ENCODE measurements around the gene CAMTA1. TPM values are rescaled to one million over a fixed set of nuclear protein-coding genes. Genes with fewer than 3 reads are reported as not detected.

Gene CAMTA1
- total RNA-seq, 5 donors from 2014 or later (not counting 1 experiment from before 2014, with no cell fraction given), result 29.7 to 37.4 (median 34.6) TPM

DNA sequence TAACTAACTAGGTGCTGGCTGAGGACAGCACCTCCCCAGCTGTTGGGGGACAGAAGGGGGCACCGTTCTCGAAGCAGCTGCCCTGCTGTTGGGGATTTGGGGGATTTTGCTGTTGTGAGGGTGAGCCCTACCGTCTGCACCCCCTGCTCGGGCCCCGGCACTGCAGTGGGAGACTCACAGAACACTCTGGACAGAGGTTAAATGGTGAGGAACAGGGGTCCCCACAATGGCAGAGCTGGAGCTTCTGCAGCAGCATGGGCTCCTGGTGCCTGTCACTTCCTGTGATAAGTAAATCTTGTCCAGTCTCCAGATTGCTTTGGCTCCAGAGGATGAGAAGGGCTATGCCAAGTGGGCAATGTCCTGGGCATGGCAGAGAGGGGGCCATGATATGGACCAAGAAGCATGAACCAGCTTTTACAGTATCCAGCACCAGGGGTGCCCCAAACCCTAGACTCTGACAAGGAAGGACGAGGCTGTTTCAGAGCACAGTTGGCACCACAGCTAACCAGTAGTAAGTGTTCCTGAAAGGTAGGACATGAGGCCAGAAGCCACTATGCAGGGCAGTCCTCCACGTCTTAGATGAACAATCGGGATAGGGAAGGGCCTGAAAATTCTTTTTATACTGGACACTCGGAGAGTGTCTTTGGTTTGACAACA, 620.7 kb downstream of the CAMTA1 start:
- POLR2A ChIA-PET, result no interaction called here
- no peaks in the 10 kb centered on the region for H3K4me1 Mint-ChIP-seq
- no peak overlapping the region for H3K4me3 ChIP-seq (ENCODE audit: control insufficient read depth in 1 of 2, extremely low read depth in 1 of 2, low read length in 1 of 2)
- ATAC-seq (replicated peaks in 1 of 4) (no peak), DNase-seq (no peak)
- no peaks in the 10 kb centered on the region for H3K36me3 Mint-ChIP-seq
- H3K9me3 Mint-ChIP-seq, result no peaks in the 10 kb centered on the region
- no peak overlapping the region for H3K27ac ChIP-seq (ENCODE audit: low read length)
- peaks cover 7 to 23% of the 10 kb centered on the region in 2 donors for H3K27me3 Mint-ChIP-seq
- H3K4me1 ChIP-seq (ENCODE audit: control insufficient read depth in 1 of 2, extremely low read depth in 1 of 2, insufficient read depth in 2 of 2, low read length in 2 of 2), result no peaks in the 10 kb centered on the region
- 78% methylated on average over 7 of the region's 9 CpGs for WGBS (ENCODE audit: insufficient coverage)
- CTCF ChIA-PET, result no interaction called here
- H3K9me3 ChIP-seq, result no peaks in the 10 kb centered on the region
- H3K27me3 ChIP-seq (replicated peaks in 1 of 2; ENCODE audit: control insufficient read depth in 2 of 2, extremely low read depth in 1 of 2, insufficient read depth in 2 of 2, low read length in 1 of 2), result peaks cover 0 to 45% of the 10 kb centered on the region in 2 experiments
- H3K27ac Mint-ChIP-seq, result no peak overlapping the region
- no peak overlapping the region for H3K4me3 Mint-ChIP-seq
- H3K36me3 ChIP-seq (ENCODE audit: control insufficient read depth in 2 of 2, extremely low read depth in 1 of 2, insufficient read depth in 1 of 2, low read length in 1 of 2), result no peaks in the 10 kb centered on the region

DNA sequence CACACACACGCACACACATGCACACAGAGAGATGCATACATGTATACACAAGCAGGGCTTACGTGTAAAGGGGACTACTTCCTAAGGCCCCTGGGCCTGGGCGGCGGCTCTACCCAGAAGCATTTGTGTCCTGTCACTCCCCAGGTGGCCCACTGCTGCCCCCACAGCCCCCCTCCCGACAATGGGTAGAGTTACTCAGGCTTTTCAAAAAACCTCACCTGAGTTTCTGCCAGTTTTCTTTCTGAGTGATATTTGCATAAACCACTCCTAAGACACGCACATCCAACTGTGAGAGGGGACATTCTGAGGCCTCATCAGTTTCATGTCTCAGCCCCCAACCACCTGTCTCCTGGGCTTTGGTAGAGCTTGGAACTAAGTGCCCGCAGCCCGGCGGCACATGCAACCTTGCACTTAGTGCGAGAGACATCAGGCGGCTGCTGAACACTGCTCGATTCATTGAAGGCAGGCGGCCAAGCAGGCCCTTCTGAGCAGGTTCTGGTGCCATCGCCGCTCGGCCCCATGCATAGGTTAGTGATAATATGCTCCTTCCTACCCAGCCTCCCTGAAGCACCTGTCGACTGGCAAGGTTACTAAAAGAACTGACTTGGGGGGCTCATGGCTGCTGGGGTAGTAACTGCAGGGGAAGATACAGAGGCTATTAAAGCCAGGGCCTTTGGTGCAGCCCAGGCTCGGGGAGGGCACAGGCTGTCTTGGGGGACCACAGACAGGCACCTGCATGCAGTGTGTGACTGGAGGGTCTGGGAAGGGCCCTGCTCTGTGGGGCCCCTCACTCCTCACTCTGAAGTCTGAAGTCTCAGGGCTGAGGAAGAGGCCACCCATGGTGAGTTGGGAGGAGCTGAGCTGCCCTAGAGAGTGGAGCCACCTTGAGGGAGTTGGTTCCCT, 621.6 kb downstream of the CAMTA1 start:
- H3K27ac ChIP-seq (ENCODE audit: low read length), result no peak overlapping the region
- H3K4me1 Mint-ChIP-seq, result no peaks in the 10 kb centered on the region
- H3K36me3 ChIP-seq (ENCODE audit: control insufficient read depth in 2 of 2, extremely low read depth in 1 of 2, insufficient read depth in 1 of 2, low read length in 1 of 2), result no peaks in the 10 kb centered on the region
- no peak overlapping the region for H3K27ac Mint-ChIP-seq
- WGBS (ENCODE audit: insufficient coverage), result 83% methylated on average over 9 of the region's 18 CpGs
- peaks cover 7 to 20% of the 10 kb centered on the region in 2 donors for H3K27me3 Mint-ChIP-seq
- H3K27me3 ChIP-seq (replicated peaks in 1 of 2; ENCODE audit: control insufficient read depth in 2 of 2, extremely low read depth in 1 of 2, insufficient read depth in 2 of 2, low read length in 1 of 2), result peaks cover 0 to 45% of the 10 kb centered on the region in 2 experiments
- no peaks in the 10 kb centered on the region for H3K9me3 Mint-ChIP-seq
- H3K4me1 ChIP-seq (ENCODE audit: control insufficient read depth in 1 of 2, extremely low read depth in 1 of 2, insufficient read depth in 2 of 2, low read length in 2 of 2), result no peaks in the 10 kb centered on the region
- no peak overlapping the region for H3K4me3 ChIP-seq (ENCODE audit: control insufficient read depth in 1 of 2, extremely low read depth in 1 of 2, low read length in 1 of 2)
- ChIA-PET POLR2A (no interaction called here), CTCF (no interaction called here)
- no peaks in the 10 kb centered on the region for H3K9me3 ChIP-seq
- no peak overlapping the region for H3K4me3 Mint-ChIP-seq
- ATAC-seq (replicated peaks in 1 of 4), result no peak
- peak in 1 of 35 experiments; percentile 1 for DNase-seq
- no peaks in the 10 kb centered on the region for H3K36me3 Mint-ChIP-seq

DNA sequence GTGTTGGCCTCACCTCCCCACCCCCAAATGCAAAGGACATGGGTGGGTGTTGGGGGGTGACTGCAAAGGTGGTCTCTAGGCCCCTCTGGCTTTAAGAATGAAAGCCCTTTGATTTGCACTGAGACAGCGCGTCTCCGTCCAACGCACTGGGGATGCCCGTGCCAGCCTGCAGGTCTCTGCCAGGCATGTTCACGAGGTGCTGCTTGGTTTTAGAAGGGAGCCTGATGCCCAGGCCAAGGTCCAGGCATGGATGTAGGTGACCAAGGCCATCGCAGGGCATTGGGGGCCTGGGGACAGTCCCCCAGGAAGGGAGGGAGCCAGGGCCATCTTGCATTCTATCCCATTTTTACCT, 622.3 kb downstream of the CAMTA1 start:
- no peak overlapping the region for H3K27ac ChIP-seq (ENCODE audit: low read length)
- peaks cover 0 to 40% of the 10 kb centered on the region in 2 experiments for H3K27me3 ChIP-seq (replicated peaks in 1 of 2; ENCODE audit: control insufficient read depth in 2 of 2, extremely low read depth in 1 of 2, insufficient read depth in 2 of 2, low read length in 1 of 2)
- Mint-ChIP-seq H3K9me3 (no peaks in the 10 kb centered on the region), H3K4me1 (no peaks in the 10 kb centered on the region), H3K27me3 (peaks cover 7 to 16% of the 10 kb centered on the region in 2 donors), H3K27ac (no peak overlapping the region), H3K4me3 (no peak overlapping the region), H3K36me3 (no peaks in the 10 kb centered on the region)
- no peak overlapping the region for H3K4me3 ChIP-seq (ENCODE audit: control insufficient read depth in 1 of 2, extremely low read depth in 1 of 2, low read length in 1 of 2)
- H3K9me3 ChIP-seq, result no peaks in the 10 kb centered on the region
- WGBS (ENCODE audit: insufficient coverage), result 93% methylated on average over 6 of the region's 7 CpGs
- POLR2A ChIA-PET, result no interaction called here
- CTCF ChIA-PET, result no interaction called here
- no peaks in the 10 kb centered on the region for H3K36me3 ChIP-seq (ENCODE audit: control insufficient read depth in 2 of 2, extremely low read depth in 1 of 2, insufficient read depth in 1 of 2, low read length in 1 of 2)
- no peaks in the 10 kb centered on the region for H3K4me1 ChIP-seq (ENCODE audit: control insufficient read depth in 1 of 2, extremely low read depth in 1 of 2, insufficient read depth in 2 of 2, low read length in 2 of 2)
- DNase-seq (peak in 2 of 35 experiments; percentile 1 to 2), ATAC-seq (replicated peaks in 1 of 4) (no peak)

DNA sequence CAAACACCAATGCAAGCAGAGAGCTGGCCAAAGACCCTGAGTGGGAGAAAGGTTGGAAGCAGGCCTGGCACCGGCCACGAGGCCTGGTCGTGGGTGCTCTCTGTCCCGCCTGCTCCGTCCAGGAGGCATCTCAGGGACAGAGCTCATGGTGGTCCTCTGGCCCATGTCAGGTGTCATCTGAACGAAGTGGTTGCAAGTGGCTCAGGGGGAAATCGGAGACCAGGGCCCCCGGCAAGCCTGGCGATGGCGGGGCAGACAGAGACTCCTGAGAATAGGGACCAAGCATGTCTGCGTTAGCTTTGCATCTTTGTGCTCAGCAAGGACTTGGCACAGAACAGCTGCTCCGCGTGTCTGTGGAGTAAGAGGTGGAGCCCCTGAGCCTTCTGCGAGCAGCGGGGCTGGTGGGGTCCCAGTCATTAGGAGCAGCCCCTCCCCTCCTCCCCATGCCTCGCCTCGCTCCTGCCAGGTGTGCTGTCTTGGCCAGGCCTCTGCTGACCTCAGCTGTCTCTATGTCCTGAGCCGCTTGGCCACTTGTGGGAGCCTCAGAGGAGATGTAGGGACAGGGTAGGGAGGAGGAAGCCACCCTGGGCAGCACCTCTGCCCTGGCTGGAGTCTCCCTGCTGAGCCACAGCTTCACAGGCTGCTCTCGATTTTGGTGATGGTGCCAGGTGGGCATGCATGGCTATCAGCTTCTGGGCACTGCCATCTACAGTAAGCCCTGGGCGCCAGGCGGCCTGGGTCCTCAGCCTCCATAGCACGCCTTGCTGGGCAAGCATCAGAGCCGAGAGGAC, 622.9 kb downstream of the CAMTA1 start:
- no peak overlapping the region for H3K4me3 ChIP-seq (ENCODE audit: control insufficient read depth in 1 of 2, extremely low read depth in 1 of 2, low read length in 1 of 2)
- 82% methylated on average over 21 of the region's 23 CpGs for WGBS (ENCODE audit: insufficient coverage)
- no peaks in the 10 kb centered on the region for H3K4me1 Mint-ChIP-seq
- no peaks in the 10 kb centered on the region for H3K9me3 Mint-ChIP-seq
- peaks cover 0 to 33% of the 10 kb centered on the region in 2 experiments for H3K27me3 ChIP-seq (replicated peaks in 1 of 2; ENCODE audit: control insufficient read depth in 2 of 2, extremely low read depth in 1 of 2, insufficient read depth in 2 of 2, low read length in 1 of 2)
- DNase-seq (peak in 2 of 35 experiments; percentile 4 to 7), ATAC-seq (replicated peaks in 1 of 4) (no peak)
- H3K4me1 ChIP-seq (ENCODE audit: control insufficient read depth in 1 of 2, extremely low read depth in 1 of 2, insufficient read depth in 2 of 2, low read length in 2 of 2), result no peaks in the 10 kb centered on the region
- peaks cover 3 to 16% of the 10 kb centered on the region in 2 donors for H3K27me3 Mint-ChIP-seq
- H3K27ac ChIP-seq (ENCODE audit: low read length), result no peak overlapping the region
- POLR2A ChIA-PET, result no interaction called here
- no peaks in the 10 kb centered on the region for H3K36me3 Mint-ChIP-seq
- H3K27ac Mint-ChIP-seq, result no peak overlapping the region
- H3K9me3 ChIP-seq, result no peaks in the 10 kb centered on the region
- H3K36me3 ChIP-seq (ENCODE audit: control insufficient read depth in 2 of 2, extremely low read depth in 1 of 2, insufficient read depth in 1 of 2, low read length in 1 of 2), result no peaks in the 10 kb centered on the region
- H3K4me3 Mint-ChIP-seq, result no peak overlapping the region
- CTCF ChIA-PET, result no interaction called here

DNA sequence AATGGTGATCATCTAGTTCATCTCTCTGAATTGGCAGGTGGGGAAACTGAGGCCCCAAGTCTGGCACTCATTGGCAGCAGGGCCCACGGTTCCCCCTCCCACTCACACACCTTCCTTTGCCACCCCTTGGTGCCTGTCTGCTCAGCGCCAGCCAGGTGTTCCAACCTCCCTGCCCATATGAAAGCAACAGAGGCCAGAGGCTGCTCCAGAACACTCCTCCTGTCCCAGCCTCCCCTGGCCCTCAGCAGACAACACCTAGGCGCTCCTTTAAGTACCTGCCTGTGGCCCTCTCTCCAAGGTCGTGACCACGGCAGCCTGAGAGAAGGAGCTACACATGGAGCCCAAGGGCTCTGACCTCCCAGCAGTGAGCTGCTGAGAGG, 623.5 kb downstream of the CAMTA1 start:
- 73% methylated on average over 5 of the region's 5 CpGs for WGBS (ENCODE audit: insufficient coverage)
- DNase-seq (peak in 2 of 35 experiments; percentile 1 to 7), ATAC-seq (replicated peaks in 1 of 4) (no peak)
- no peaks in the 10 kb centered on the region for H3K9me3 Mint-ChIP-seq
- no peaks in the 10 kb centered on the region for H3K4me1 Mint-ChIP-seq
- Histone ChIP-seq H3K36me3 (ENCODE audit: control insufficient read depth in 2 of 2, extremely low read depth in 1 of 2, insufficient read depth in 1 of 2, low read length in 1 of 2) (no peaks in the 10 kb centered on the region), H3K4me3 (ENCODE audit: control insufficient read depth in 1 of 2, extremely low read depth in 1 of 2, low read length in 1 of 2) (no peak overlapping the region), H3K27ac (ENCODE audit: low read length) (no peak overlapping the region), H3K4me1 (ENCODE audit: control insufficient read depth in 1 of 2, extremely low read depth in 1 of 2, insufficient read depth in 2 of 2, low read length in 2 of 2) (no peaks in the 10 kb centered on the region), H3K9me3 (no peaks in the 10 kb centered on the region), H3K27me3 (replicated peaks in 1 of 2; ENCODE audit: control insufficient read depth in 2 of 2, extremely low read depth in 1 of 2, insufficient read depth in 2 of 2, low read length in 1 of 2) (peaks cover 0 to 28% of the 10 kb centered on the region in 2 experiments)
- CTCF ChIA-PET, result no interaction called here
- no peaks in the 10 kb centered on the region for H3K36me3 Mint-ChIP-seq
- H3K27ac Mint-ChIP-seq, result no peak overlapping the region
- peaks cover 0 to 14% of the 10 kb centered on the region in 2 donors for H3K27me3 Mint-ChIP-seq
- POLR2A ChIA-PET, result no interaction called here
- no peak overlapping the region for H3K4me3 Mint-ChIP-seq

DNA sequence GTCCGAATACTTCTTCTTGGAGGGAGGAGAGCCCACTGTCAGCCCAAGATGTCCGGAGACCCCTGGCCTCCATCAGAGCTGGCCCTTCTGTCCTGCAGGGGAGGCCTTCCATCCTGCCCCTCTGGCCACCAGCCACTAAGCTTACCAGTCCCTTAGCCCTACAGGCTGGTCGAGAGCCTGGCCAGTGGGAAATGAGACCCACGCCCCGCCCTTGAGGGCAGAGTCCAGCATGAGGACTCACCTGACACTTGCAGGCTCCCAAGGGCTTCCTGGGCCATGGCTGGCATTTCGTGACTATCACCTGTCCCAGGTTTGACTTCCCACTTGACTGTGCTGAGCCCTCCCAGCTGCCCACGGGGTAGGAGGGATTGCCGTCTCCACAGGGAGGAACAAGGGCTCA, 624.0 kb downstream of the CAMTA1 start:
- Mint-ChIP-seq H3K27me3 (peaks cover 0 to 9% of the 10 kb centered on the region in 2 donors), H3K9me3 (no peaks in the 10 kb centered on the region), H3K4me1 (no peaks in the 10 kb centered on the region), H3K27ac (no peak overlapping the region), H3K4me3 (no peak overlapping the region), H3K36me3 (no peaks in the 10 kb centered on the region)
- Histone ChIP-seq H3K27ac (ENCODE audit: low read length) (no peak overlapping the region), H3K4me3 (ENCODE audit: control insufficient read depth in 1 of 2, extremely low read depth in 1 of 2, low read length in 1 of 2) (no peak overlapping the region), H3K9me3 (no peaks in the 10 kb centered on the region), H3K36me3 (ENCODE audit: control insufficient read depth in 2 of 2, extremely low read depth in 1 of 2, insufficient read depth in 1 of 2, low read length in 1 of 2) (no peaks in the 10 kb centered on the region), H3K27me3 (replicated peaks in 1 of 2; ENCODE audit: control insufficient read depth in 2 of 2, extremely low read depth in 1 of 2, insufficient read depth in 2 of 2, low read length in 1 of 2) (peaks cover 0 to 23% of the 10 kb centered on the region in 2 experiments), H3K4me1 (ENCODE audit: control insufficient read depth in 1 of 2, extremely low read depth in 1 of 2, insufficient read depth in 2 of 2, low read length in 2 of 2) (no peaks in the 10 kb centered on the region)
- peak in 2 of 35 experiments; percentile 2 for DNase-seq
- ChIA-PET CTCF (no interaction called here), POLR2A (no interaction called here)
- ATAC-seq (replicated peaks in 1 of 4), result no peak
- WGBS (ENCODE audit: insufficient coverage), result 77% methylated on average over 6 of the region's 8 CpGs

Measured in T-cell (primary cell).